ENCODE measurements around the gene PHACTR1.

The PHACTR1 gene

GRCh38 chr6:12802440-12802839 is 85.9 kb downstream of the PHACTR1 start:
- DNase-seq (ENCODE audit: low read depth in 2 of 2), result no peak

- DNase-seq (ENCODE audit: low read depth in 2 of 2), result no peak
These were observed 86.9 kb downstream of the PHACTR1 start for GRCh38 chr6:12803486-12803885.

- DNase-seq (ENCODE audit: low read depth in 2 of 2), result no peak
These were observed 88.5 kb downstream of the PHACTR1 start for GRCh38 chr6:12804952-12805645.

GRCh38 chr6:12806136-12806535 is 89.6 kb downstream of the PHACTR1 start:
- DNase-seq (ENCODE audit: low read depth in 2 of 2), result no peak

- no peak for DNase-seq (ENCODE audit: low read depth in 2 of 2)
These were observed 90.2 kb downstream of the PHACTR1 start for GRCh38 chr6:12806796-12807195.

GRCh38 chr6:12811519-12811918 is 95.0 kb downstream of the PHACTR1 start:
- DNase-seq (ENCODE audit: low read depth in 2 of 2), result no peak

GRCh38 chr6:12813321-12813720 is 96.8 kb downstream of the PHACTR1 start:
- no peak for DNase-seq (ENCODE audit: low read depth in 2 of 2)

GRCh38 chr6:12814015-12814414 is 97.4 kb downstream of the PHACTR1 start:
- DNase-seq (ENCODE audit: low read depth in 2 of 2), result no peak

GRCh38 chr6:12815089-12815488 is 98.5 kb downstream of the PHACTR1 start:
- no peak for DNase-seq (ENCODE audit: low read depth in 2 of 2)

GRCh38 chr6:12815884-12816600 is 99.5 kb downstream of the PHACTR1 start:
- DNase-seq (ENCODE audit: low read depth in 2 of 2), result no peak

- no peak for DNase-seq (ENCODE audit: low read depth in 2 of 2)
These were observed 101.8 kb downstream of the PHACTR1 start for GRCh38 chr6:12818324-12818723.

GRCh38 chr6:12823847-12824246 is 107.3 kb downstream of the PHACTR1 start:
- no peak for DNase-seq (ENCODE audit: low read depth in 2 of 2)

- DNase-seq (ENCODE audit: low read depth in 2 of 2), result no peak
These were observed 110.0 kb downstream of the PHACTR1 start for GRCh38 chr6:12826584-12826983.

GRCh38 chr6:12827921-12828320 is 111.4 kb downstream of the PHACTR1 start:
- no peak for DNase-seq (ENCODE audit: low read depth in 2 of 2)

- no peak for DNase-seq (ENCODE audit: low read depth in 2 of 2)
These were observed 115.7 kb downstream of the PHACTR1 start for GRCh38 chr6:12832226-12832735.

GRCh38 chr6:12836009-12836408 is 119.4 kb downstream of the PHACTR1 start:
- DNase-seq (ENCODE audit: low read depth in 2 of 2), result no peak

GRCh38 chr6:12841619-12842018 is 125.1 kb downstream of the PHACTR1 start:
- no peak for DNase-seq (ENCODE audit: low read depth in 2 of 2)

- no peak for DNase-seq (ENCODE audit: low read depth in 2 of 2)
These were observed 125.5 kb downstream of the PHACTR1 start for GRCh38 chr6:12842114-12842513.

- DNase-seq (ENCODE audit: low read depth in 2 of 2), result no peak
These were observed 126.1 kb downstream of the PHACTR1 start for GRCh38 chr6:12842658-12843057.

- DNase-seq (ENCODE audit: low read depth in 2 of 2), result no peak
These were observed 128.0 kb downstream of the PHACTR1 start for GRCh38 chr6:12844284-12845223.

- DNase-seq (ENCODE audit: low read depth in 2 of 2), result no peak
These were observed 128.8 kb downstream of the PHACTR1 start for GRCh38 chr6:12845224-12846004.
